HCT116 (cell line): ENCODE data around the gene IGFLR1.

ENCODE experiments used
- ATF3 ChIP-seq: IDR thresholded peaks from 2 replicates; pipeline ENCODE4 v1.6.1; 2012
- CTCF ChIP-seq, 3 experiments: fragments of 200-600 bp in 1 of 3; sonication (generic) in 1 of 3; IDR thresholded peaks in 2 of 3; conservative IDR thresholded peaks in 1 of 3; 2 replicates each; pipeline ENCODE4 v1.5.1; 2012 to 2017; ENCODE audit warnings: low read depth in 2 of 3, low read length in 2 of 3, antibody characterized with exemption in 1 of 3, borderline replicate concordance in 1 of 3, control low read depth in 1 of 3, mild to moderate bottlenecking in 1 of 3, mixed read lengths in 1 of 3, mixed run types in 1 of 3, moderate library complexity in 1 of 3; ENCODE audit not compliant: insufficient read depth in 1 of 3
- EZH2 ChIP-seq: fragments of 200-600 bp; sonication (generic); IDR thresholded peaks from 2 replicates; pipeline ENCODE4 v1.6.1; 2017; ENCODE audit warnings: antibody characterized with exemption, mixed run types
- JUND ChIP-seq: IDR thresholded peaks from 2 replicates; pipeline ENCODE4 v1.6.1; 2012
- POLR2A ChIP-seq: IDR thresholded peaks from 2 replicates; pipeline ENCODE4 v1.7.0; 2011; ENCODE audit warnings: borderline replicate concordance; ENCODE audit not compliant: insufficient read depth, insufficient read length; ENCODE audit errors: extremely low read depth

- TF ChIP-seq CTCF (IDR thresholded peaks at IDR 0.05 in 2 of 3, conservative IDR thresholded peaks at IDR 0.05 in 1 of 3; ENCODE audit: borderline replicate concordance in 1 of 3, insufficient read depth in 1 of 3, low read depth in 2 of 3, low read length in 2 of 3) (no peak), POLR2A (no peak), ATF3 (no peak), EZH2 (no peak), JUND (no peak)
Observed at GRCh38 chr19:35724560-35724959, 17.7 kb downstream of the IGFLR1 start.
